GM21390 (cell line): Measurements from ENCODE around the gene CDH15.
"Not testable (repeated sequence)": the region's sequence is repeated elsewhere in the genome, so short reads cannot be mapped to it uniquely, and the experiment has no call there.

Experiments
- ATAC-seq: cut with Tn5 transposase; IDR thresholded peaks from one replicate; pipeline ENCODE4 v1.9.1; 2021; ENCODE audit not compliant: unreplicated experiment

CDH15 gene

GRCh38 chr16:89155851-89156739 is 15.5 kb upstream of the CDH15 start:
- ATAC-seq = no peak

GRCh38 chr16:89156740-89157645 is 14.6 kb upstream of the CDH15 start:
- no peak for ATAC-seq

- no peak for ATAC-seq
Measured at GRCh38 chr16:89157778-89158177, 13.8 kb upstream of the CDH15 start.

GRCh38 chr16:89159066-89159849 is 12.3 kb upstream of the CDH15 start:
- ATAC-seq = no peak

- ATAC-seq = no peak
Measured at GRCh38 chr16:89159850-89160354, 11.6 kb upstream of the CDH15 start.

- no peak for ATAC-seq
Measured at GRCh38 chr16:89160977-89161701, 10.4 kb upstream of the CDH15 start.

- no peak for ATAC-seq
Measured at GRCh38 chr16:89161763-89162713, 9.5 kb upstream of the CDH15 start.

GRCh38 chr16:89163297-89163696 is 8.3 kb upstream of the CDH15 start:
- ATAC-seq = no peak

- no peak for ATAC-seq
Measured at GRCh38 chr16:89164436-89164835, 7.1 kb upstream of the CDH15 start.

GRCh38 chr16:89164847-89165680 is 6.5 kb upstream of the CDH15 start:
- no peak for ATAC-seq

- not testable (repeated sequence) for ATAC-seq
Measured at GRCh38 chr16:89165681-89165979, 5.9 kb upstream of the CDH15 start.

GRCh38 chr16:89166696-89167424 is 4.7 kb upstream of the CDH15 start:
- no peak for ATAC-seq

- ATAC-seq = no peak
Measured at GRCh38 chr16:89167425-89167941, 4.1 kb upstream of the CDH15 start.

GRCh38 chr16:89168381-89169189 is 3.0 kb upstream of the CDH15 start:
- ATAC-seq = no peak

GRCh38 chr16:89169778-89170177 is 1.8 kb upstream of the CDH15 start:
- no peak for ATAC-seq

GRCh38 chr16:89170346-89171215 is 967 bp upstream of the CDH15 start:
- ATAC-seq = no peak
